HUES6 (cell line): ENCODE data around the gene WWOX.

Experiments
- H3K27ac ChIP-seq: 2 replicates; pipeline ENCODE4 v1.7.0; 2013; ENCODE audit warnings: low read depth, mild to moderate bottlenecking, low read length, inconsistent platforms
- H3K27me3 ChIP-seq: 2 replicates; pipeline ENCODE4 v1.6.1; 2013; ENCODE audit warnings: low read length; ENCODE audit not compliant: control insufficient read depth, insufficient read depth
- H3K36me3 ChIP-seq: 2 replicates; pipeline ENCODE4 v1.6.1; 2013; ENCODE audit warnings: low read length; ENCODE audit not compliant: control insufficient read depth, insufficient read depth
- H3K4me1 ChIP-seq: 2 replicates; pipeline ENCODE4 v1.6.1; 2013; ENCODE audit warnings: low read length; ENCODE audit not compliant: control insufficient read depth, insufficient read depth
- H3K4me3 ChIP-seq: 2 replicates; pipeline ENCODE4 v1.5.1; 2013; ENCODE audit warnings: low read depth, low read length
- H3K9ac ChIP-seq: one replicate; pipeline ENCODE4 v1.6.1; 2013; ENCODE audit warnings: mild to moderate bottlenecking, low read length
- H3K9me3 ChIP-seq: 2 replicates; pipeline ENCODE4 v1.6.1; 2013; ENCODE audit warnings: low read depth, low read length; ENCODE audit not compliant: control insufficient read depth, insufficient read depth

The WWOX gene

DNA sequence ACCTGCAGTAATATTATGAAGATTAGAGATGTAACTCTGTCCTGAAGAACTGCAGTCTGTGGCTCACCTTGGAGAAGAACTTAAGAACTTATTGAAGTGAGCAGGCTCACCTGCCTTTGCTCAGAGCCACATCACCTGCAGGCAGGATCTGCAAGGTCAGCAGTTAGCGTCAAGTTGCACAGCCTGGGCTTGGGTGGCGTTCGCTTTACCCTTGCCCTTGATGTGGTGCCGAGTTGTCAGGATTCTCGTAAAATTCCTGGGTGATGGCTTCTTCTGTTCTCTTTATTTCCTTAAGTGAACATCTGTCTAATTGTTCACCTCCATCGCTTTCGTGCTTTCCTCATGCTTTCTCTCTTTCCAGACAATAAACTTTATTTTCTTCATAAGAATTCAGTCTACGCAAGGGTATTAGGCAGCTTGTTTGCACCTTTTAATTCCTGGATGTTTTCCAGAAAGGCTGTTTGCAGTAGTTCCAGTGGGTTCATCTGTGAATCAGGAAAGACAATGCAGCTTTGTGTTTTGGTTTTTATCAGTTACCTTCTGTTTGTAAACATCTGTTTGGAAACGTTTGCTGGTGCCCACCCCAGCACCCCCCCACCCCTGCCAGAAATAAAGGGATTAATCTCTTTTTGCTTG, 254.3 kb downstream of the WWOX start:
- no peaks in the 10 kb centered on the region for H3K27me3 ChIP-seq
- no peaks in the 10 kb centered on the region for H3K9me3 ChIP-seq
- H3K4me3 ChIP-seq, result no peak overlapping the region
- H3K27ac ChIP-seq, result no peak overlapping the region
- H3K4me1 ChIP-seq, result no peaks in the 10 kb centered on the region
- no peaks in the 10 kb centered on the region for H3K36me3 ChIP-seq
- no peak overlapping the region for H3K9ac ChIP-seq

DNA sequence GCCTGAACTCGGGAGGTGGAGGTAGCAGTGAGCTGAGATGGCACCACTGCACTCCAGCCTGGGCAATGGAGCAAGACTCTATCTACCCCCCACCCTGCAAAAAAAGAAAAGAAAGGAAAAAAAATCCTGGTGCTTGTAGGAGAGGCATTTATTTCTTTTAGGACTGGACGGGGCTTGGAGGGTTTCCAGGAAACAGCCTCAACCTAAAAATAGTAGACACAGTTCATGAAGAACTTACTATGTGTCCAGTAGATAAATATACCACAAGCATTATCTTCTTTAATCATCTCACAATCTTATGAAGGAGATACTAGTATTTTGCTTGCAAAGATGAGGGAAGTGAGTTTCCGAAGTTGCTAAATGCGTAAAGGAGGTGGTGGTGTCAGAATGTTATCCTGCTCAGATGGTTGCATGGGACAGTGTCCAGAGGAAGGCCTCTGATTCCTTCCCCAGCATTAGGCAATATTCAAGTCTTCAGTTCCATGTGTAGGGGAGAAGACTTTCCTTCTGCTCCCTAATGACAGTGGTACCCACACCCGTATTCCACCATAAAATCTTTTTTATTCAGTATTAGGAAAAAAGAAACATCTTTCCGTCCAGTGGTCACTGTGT, 263.2 kb downstream of the WWOX start:
- Histone ChIP-seq H3K27ac (no peak overlapping the region), H3K27me3 (no peaks in the 10 kb centered on the region), H3K4me3 (no peak overlapping the region), H3K9me3 (no peaks in the 10 kb centered on the region), H3K4me1 (no peaks in the 10 kb centered on the region), H3K36me3 (no peaks in the 10 kb centered on the region), H3K9ac (no peak overlapping the region)

DNA sequence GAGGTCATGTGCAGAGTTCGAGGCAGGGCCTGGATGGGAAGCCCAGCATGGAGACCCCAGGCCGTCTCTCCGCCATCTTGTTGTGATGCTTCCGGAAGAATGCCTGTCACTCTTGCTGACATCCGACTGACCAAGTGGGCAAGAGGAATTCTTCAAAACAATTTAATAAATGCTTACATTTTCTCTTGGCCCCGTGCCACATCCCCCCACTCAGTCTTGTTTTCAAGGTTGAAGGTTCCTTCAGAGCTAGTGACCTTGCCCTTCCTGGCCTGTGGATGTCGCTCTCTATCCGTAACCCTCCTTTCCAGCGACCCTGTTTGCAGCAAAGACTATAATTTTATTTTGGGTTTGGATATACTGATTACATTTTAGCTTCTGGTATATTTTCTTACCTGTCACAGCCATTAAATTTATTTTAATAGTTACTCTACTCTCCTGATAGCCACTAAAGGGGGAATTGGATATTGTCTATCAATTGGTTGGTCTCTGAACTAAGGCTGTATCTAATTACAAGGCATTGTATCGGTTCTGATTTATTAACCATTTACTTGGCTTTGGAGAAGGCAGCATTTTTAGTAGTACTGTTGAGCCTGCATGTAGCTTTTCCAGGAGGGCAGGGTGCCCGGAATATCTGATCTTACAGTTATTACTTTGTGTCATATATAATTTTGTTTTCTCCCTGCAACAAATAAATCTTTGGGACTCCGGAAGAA, 264.5 kb downstream of the WWOX start:
- no peak overlapping the region for H3K4me3 ChIP-seq
- H3K36me3 ChIP-seq, result no peaks in the 10 kb centered on the region
- no peak overlapping the region for H3K9ac ChIP-seq
- no peaks in the 10 kb centered on the region for H3K27me3 ChIP-seq
- H3K27ac ChIP-seq, result no peak overlapping the region
- H3K9me3 ChIP-seq, result no peaks in the 10 kb centered on the region
- no peaks in the 10 kb centered on the region for H3K4me1 ChIP-seq

DNA sequence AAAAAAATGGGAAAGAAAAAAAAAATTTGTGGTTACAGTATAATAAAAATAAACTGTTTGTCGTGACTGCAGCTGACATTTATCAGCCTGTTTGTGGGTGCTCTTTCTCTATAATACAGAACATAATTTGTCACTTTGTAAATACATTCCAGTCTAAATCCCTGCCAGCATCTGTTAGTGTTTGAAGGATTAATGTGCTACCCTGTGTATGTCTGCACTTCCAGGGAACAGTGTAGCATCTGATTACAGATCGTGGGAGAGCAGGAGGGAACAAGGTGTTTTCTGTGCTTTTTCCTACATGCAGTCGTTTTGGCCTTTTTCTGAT, 265.1 kb downstream of the WWOX start:
- no peak overlapping the region for H3K27ac ChIP-seq
- no peak overlapping the region for H3K9ac ChIP-seq
- no peaks in the 10 kb centered on the region for H3K4me1 ChIP-seq
- no peak overlapping the region for H3K4me3 ChIP-seq
- no peaks in the 10 kb centered on the region for H3K36me3 ChIP-seq
- no peaks in the 10 kb centered on the region for H3K27me3 ChIP-seq
- H3K9me3 ChIP-seq, result no peaks in the 10 kb centered on the region

DNA sequence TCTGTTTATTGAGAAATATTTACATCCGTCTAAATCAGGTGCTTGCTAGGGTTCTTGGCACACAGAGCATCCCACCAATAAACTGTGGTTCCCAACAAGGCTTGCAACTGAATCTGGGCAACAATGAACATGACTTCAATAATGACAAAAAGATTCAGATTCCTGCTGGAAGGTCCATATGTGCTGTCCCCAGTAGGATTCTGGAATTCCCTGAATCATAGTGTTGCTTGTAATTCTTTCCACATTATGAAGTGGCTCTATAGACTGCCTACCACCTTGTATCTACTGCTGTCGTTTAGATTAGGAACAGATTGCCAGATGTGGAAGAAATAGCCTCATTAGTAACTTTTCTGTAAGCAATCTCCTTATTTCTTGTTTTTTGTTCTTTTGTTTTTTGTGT, 265.9 kb downstream of the WWOX start:
- Histone ChIP-seq H3K4me1 (no peaks in the 10 kb centered on the region), H3K9ac (no peak overlapping the region), H3K27me3 (no peaks in the 10 kb centered on the region), H3K36me3 (no peaks in the 10 kb centered on the region), H3K27ac (no peak overlapping the region), H3K9me3 (no peaks in the 10 kb centered on the region), H3K4me3 (no peak overlapping the region)

DNA sequence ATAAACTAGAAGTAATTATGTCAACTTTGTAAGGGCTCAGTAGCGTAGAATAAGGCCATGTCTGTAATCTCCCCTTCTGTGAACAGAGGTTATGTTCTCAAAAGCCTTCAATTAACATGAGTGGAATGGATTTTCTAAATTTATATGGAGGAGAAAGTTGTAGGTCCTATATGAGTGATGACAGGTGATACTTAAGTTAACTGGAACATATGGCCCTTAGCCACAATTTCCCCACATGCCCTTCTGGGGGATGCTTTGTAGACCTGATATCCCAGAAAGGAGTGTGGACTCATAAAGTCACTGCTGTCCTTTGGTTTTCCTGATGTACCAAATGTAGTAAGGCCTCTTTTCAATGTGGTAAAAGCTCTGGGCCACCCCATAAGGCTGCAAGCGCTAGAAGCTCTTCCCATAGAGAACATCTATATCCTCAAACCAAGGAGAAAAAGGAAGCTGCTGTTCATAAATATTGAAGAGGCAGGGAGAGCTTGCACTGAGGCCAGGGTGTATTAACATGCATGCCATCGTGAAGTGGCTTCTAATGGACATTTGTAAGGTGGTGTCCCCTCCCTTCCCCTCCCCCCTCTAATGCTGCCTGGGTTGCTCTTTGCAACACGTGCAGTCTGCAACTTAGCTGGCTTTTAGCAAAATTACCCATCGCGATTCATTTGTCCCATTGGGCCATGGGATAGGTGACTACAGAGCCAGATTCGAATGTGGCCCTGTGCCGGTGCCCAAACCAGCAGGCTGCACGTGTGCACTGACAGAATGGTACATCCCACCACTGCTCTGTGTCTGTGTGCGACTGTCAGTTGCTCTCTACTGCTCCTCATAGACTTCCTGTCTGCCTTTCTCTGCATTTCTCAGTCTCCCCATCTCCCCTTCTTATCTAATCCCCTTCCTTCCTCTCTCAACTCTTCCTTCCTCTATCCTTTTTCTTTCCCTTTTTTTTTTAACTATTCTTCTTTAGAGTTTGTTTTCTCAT, 269.0 kb downstream of the WWOX start:
- Histone ChIP-seq H3K9me3 (no peaks in the 10 kb centered on the region), H3K27ac (no peak overlapping the region), H3K4me1 (peaks cover 16% of the 10 kb centered on the region), H3K36me3 (no peaks in the 10 kb centered on the region), H3K9ac (no peak overlapping the region), H3K27me3 (no peaks in the 10 kb centered on the region), H3K4me3 (no peak overlapping the region)

DNA sequence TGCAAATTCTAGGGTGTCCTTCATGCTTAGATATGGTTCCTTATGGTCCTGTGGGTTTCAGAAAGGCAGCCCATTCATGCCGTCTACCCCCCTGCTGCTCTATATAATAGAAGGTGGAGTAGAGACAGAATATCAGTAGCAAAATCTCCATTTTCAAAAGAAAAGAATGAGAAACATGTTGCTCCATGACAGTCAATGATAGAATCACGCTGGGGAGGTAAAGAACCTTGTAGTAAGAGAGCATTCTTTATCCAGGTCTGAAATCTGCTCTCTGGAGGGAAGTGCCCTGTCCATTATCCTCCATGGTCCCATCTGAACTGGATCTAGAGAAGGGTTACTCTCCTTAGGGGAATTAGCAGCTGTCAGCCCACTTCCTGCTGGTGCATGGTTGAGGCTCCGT, 272.8 kb downstream of the WWOX start:
- no peak overlapping the region for H3K9ac ChIP-seq
- H3K36me3 ChIP-seq, result no peaks in the 10 kb centered on the region
- no peak overlapping the region for H3K4me3 ChIP-seq
- peaks cover 19% of the 10 kb centered on the region for H3K4me1 ChIP-seq
- H3K27me3 ChIP-seq, result no peaks in the 10 kb centered on the region
- H3K9me3 ChIP-seq, result no peaks in the 10 kb centered on the region
- no peak overlapping the region for H3K27ac ChIP-seq

DNA sequence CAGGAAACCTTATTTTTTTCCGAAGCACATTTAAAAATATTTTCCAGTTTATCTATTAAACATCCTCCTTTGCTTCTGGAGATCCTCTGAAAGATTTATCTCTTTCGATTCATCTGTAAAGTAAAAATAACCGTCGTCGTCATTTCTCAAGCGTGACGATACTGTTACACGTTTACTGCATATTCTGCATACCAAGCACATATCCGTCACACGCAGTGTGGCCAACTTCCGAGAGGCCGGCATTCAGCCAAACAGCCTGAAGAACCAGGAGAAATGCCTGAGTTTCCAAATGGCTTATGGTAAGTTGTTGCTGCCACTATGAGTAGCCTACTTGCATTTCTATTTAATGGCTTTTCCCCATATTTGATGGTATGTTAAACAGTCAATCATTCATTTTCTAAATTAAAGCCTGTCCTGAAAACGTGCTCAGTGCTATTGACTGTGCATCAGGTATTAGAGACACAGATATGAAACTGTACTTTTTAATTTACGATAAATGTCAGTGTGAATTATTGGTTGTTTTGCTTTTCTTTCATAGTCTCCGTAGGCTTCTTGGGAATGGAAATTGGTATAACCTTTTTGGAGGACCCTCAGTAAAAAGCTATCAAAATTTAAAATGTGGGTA, 275.7 kb downstream of the WWOX start:
- no peak overlapping the region for H3K27ac ChIP-seq
- H3K36me3 ChIP-seq, result no peaks in the 10 kb centered on the region
- H3K9me3 ChIP-seq, result no peaks in the 10 kb centered on the region
- no peak overlapping the region for H3K4me3 ChIP-seq
- no peak overlapping the region for H3K9ac ChIP-seq
- peaks cover 19% of the 10 kb centered on the region for H3K4me1 ChIP-seq
- no peaks in the 10 kb centered on the region for H3K27me3 ChIP-seq

DNA sequence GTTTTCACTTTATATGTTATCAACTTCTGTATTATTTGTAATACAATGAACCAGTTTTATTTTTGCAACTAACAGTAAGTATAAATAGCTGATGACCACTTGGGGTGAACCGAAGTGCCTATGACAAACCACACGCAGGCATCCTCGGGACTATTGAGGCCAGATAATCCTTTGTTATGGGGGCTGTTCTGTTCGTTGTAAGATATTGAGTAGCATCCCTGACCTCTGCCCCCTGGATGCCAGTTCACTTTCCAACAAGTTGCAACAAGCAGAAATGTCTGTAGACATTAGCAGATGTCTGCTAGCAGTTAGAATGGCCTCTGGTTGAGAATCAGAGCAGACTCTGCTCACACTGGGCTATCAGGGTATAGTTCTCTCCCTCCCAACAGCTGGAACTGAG, 277.0 kb downstream of the WWOX start:
- peaks cover 19% of the 10 kb centered on the region for H3K4me1 ChIP-seq
- H3K27ac ChIP-seq, result no peak overlapping the region
- no peak overlapping the region for H3K9ac ChIP-seq
- no peaks in the 10 kb centered on the region for H3K9me3 ChIP-seq
- H3K27me3 ChIP-seq, result no peaks in the 10 kb centered on the region
- no peaks in the 10 kb centered on the region for H3K36me3 ChIP-seq
- H3K4me3 ChIP-seq, result no peak overlapping the region

DNA sequence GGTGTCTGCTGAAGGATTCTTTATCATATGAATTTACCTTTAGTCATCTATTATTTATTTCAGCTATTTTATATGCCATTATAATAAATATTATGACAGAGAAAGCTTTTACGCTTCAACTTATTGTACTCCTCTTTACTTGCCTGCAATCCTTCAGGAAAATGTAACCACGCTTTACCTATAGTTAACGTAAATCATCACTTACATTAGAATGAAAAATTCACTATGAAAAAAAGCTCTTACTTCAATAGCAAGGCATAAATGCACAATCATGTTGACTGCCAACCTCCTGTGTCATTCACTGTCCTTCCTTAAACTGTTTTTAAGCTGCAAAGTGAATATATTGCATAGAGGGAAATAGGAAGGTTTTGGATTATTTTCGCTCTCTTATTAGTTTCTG, 277.9 kb downstream of the WWOX start:
- H3K9ac ChIP-seq, result no peak overlapping the region
- H3K9me3 ChIP-seq, result no peaks in the 10 kb centered on the region
- H3K27me3 ChIP-seq, result no peaks in the 10 kb centered on the region
- H3K27ac ChIP-seq, result no peak overlapping the region
- H3K36me3 ChIP-seq, result no peaks in the 10 kb centered on the region
- peaks cover 13% of the 10 kb centered on the region for H3K4me1 ChIP-seq
- no peak overlapping the region for H3K4me3 ChIP-seq
